Endothelial cell of umbilical vein (primary cell): ENCODE data around the gene PGRMC2.

Experiments
- EZH2 ChIP-seq: IDR thresholded peaks from 2 replicates; pipeline ENCODE4 v1.6.1; 2012; ENCODE audit warnings: borderline replicate concordance, low read depth, mild to moderate bottlenecking, moderate library complexity, low read length, inconsistent platforms; ENCODE audit not compliant: severe bottlenecking
- POLR2A ChIP-seq: IDR thresholded peaks from 2 replicates; pipeline ENCODE4 v1.6.1; 2012; ENCODE audit warnings: low read depth, mild to moderate bottlenecking, control low read depth, low read length
- POLR2AphosphoS5 ChIP-seq: IDR thresholded peaks from 2 replicates; pipeline ENCODE4 v1.6.1; 2012; ENCODE audit warnings: low read depth, mild to moderate bottlenecking, control low read depth, low read length, moderate library complexity; ENCODE audit not compliant: insufficient read depth
- TF ChIP-seq, protein P1 (sequence below): IDR thresholded peaks from 2 replicates; pipeline ENCODE4 v1.6.1; 2011; ENCODE audit not compliant: insufficient read depth, insufficient read length

DNA sequence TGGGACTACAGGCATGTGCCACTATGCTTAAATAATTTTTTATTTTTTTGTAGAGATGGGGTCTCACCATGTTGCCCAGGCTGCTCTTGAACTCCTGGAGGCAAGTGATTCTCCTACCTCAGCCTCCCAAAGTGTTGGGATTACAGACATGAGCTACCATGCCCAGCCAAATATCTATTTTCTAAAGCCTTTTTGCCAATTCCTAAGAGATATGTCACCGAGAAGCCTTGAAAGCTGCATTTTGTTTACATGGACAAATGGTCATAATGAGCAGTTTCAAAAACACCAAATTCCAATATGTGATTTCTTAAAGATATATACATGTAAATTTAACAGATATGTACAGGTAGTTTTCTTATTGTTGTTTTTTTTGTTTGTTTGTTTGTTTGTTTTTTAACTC lies 33.0 kb upstream of the PGRMC2 start:
- TF ChIP-seq, protein P1, sequence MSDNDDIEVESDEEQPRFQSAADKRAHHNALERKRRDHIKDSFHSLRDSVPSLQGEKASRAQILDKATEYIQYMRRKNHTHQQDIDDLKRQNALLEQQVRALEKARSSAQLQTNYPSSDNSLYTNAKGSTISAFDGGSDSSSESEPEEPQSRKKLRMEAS, result no peak
- TF ChIP-seq POLR2A (no peak), POLR2AphosphoS5 (no peak), EZH2 (no peak)
